Jurkat, Clone E6-1 (cell line): Measurements from ENCODE around the gene PRKAG1.

Source experiments
- DNase-seq: peaks from one replicate; pipeline ENCODE4 v3.0.0-alpha.2; 2011; ENCODE audit warnings: low read depth, low spot score
- H3K4me3 ChIP-seq: 2 replicates; pipeline ENCODE4 v1.5.1; 2011; ENCODE audit warnings: mild to moderate bottlenecking, low read length, control low read depth, moderate library complexity

The PRKAG1 gene

GRCh38 chr12:49034286-49034622 is 15.7 kb upstream of the PRKAG1 start:
- no peak overlapping the region for H3K4me3 ChIP-seq
- DNase-seq = no peak

- no peak for DNase-seq
- H3K4me3 ChIP-seq = no peak overlapping the region
Measured at GRCh38 chr12:49033611-49034285, 15.2 kb upstream of the PRKAG1 start.

GRCh38 chr12:49032679-49033447 is 14.3 kb upstream of the PRKAG1 start:
- no peak for DNase-seq
- H3K4me3 ChIP-seq = no peak overlapping the region

- DNase-seq = no peak
- H3K4me3 ChIP-seq = no peak overlapping the region
Measured at GRCh38 chr12:49032276-49032675, 13.7 kb upstream of the PRKAG1 start.

GRCh38 chr12:49031573-49032161 is 13.1 kb upstream of the PRKAG1 start:
- DNase-seq = no peak
- H3K4me3 ChIP-seq = no peak overlapping the region

- H3K4me3 ChIP-seq = no peak overlapping the region
- DNase-seq = no peak
Measured at GRCh38 chr12:49030714-49031572, 12.4 kb upstream of the PRKAG1 start.

- H3K4me3 ChIP-seq = no peak overlapping the region
- no peak for DNase-seq
Measured at GRCh38 chr12:49030119-49030518, 11.5 kb upstream of the PRKAG1 start.

GRCh38 chr12:49028666-49029275 is 10.2 kb upstream of the PRKAG1 start:
- H3K4me3 ChIP-seq = no peak overlapping the region
- no peak for DNase-seq

GRCh38 chr12:49027846-49028555 is 9.4 kb upstream of the PRKAG1 start:
- no peak for DNase-seq
- H3K4me3 ChIP-seq = no peak overlapping the region

- no peak for DNase-seq
Measured at GRCh38 chr12:49026678-49027480, 8.3 kb upstream of the PRKAG1 start.

GRCh38 chr12:49026101-49026500 is 7.5 kb upstream of the PRKAG1 start:
- no peak overlapping the region for H3K4me3 ChIP-seq

More at GRCh38 chr12:49026678-49027480, 8.3 kb upstream of the PRKAG1 start:
- no peak overlapping the region for H3K4me3 ChIP-seq

GRCh38 chr12:49025463-49025862 is 6.9 kb upstream of the PRKAG1 start:
- DNase-seq = no peak
- H3K4me3 ChIP-seq = no peak overlapping the region

More at GRCh38 chr12:49026101-49026500, 7.5 kb upstream of the PRKAG1 start:
- no peak for DNase-seq

- no peak for DNase-seq
- H3K4me3 ChIP-seq = no peak overlapping the region
Measured at GRCh38 chr12:49024543-49024942, 6.0 kb upstream of the PRKAG1 start.

- DNase-seq = no peak
Measured at GRCh38 chr12:49023812-49024211, 5.2 kb upstream of the PRKAG1 start.

GRCh38 chr12:49022558-49023178 is 4.1 kb upstream of the PRKAG1 start:
- DNase-seq = no peak
- no peak overlapping the region for H3K4me3 ChIP-seq

More at GRCh38 chr12:49023812-49024211, 5.2 kb upstream of the PRKAG1 start:
- no peak overlapping the region for H3K4me3 ChIP-seq

GRCh38 chr12:49021292-49021915 is 2.8 kb upstream of the PRKAG1 start:
- H3K4me3 ChIP-seq = no peak overlapping the region
- DNase-seq = no peak

- no peak overlapping the region for H3K4me3 ChIP-seq
- no peak for DNase-seq
Measured at GRCh38 chr12:49020441-49020840, 1.9 kb upstream of the PRKAG1 start.
